Astrocyte of the cerebellum (primary cell): ENCODE data around the gene NENF.
A peak's percentile ranks its signal among the peaks of the same experiment; 100 is the strongest.
"Not testable (repeated sequence)": the region's sequence is repeated elsewhere in the genome, so short reads cannot be mapped to it uniquely, and the experiment has no call there.

Source experiments
- DNase-seq: peaks from one replicate; pipeline ENCODE4 v3.0.0-alpha.2; 2011; ENCODE audit warnings: low read depth
- H3K4me3 ChIP-seq: 2 replicates; pipeline ENCODE4 v1.5.1; 2011; ENCODE audit warnings: mild to moderate bottlenecking, low read depth, low read length, moderate library complexity
- CTCF ChIP-seq: IDR thresholded peaks from 2 replicates; pipeline ENCODE4 v1.5.1; 2012; ENCODE audit warnings: low read length, low read depth, moderate library complexity, mild to moderate bottlenecking; ENCODE audit errors: missing control alignments
- in situ Hi-C: cut with HindIII; loops from 2 replicates; pipeline ENCODE4 v1.10.0; 2017; ENCODE audit warnings: low sequenced_read_pairs

Gene NENF

GRCh38 chr1:212471891-212472675, 39.4 kb downstream of the NENF start:
- no peak overlapping the region for H3K4me3 ChIP-seq
- no peak for DNase-seq
- TF ChIP-seq CTCF = no peak
- in situ Hi-C loops = no loop called here

GRCh38 chr1:212473729-212474128, 41.0 kb downstream of the NENF start:
- DNase-seq = no peak
- TF ChIP-seq CTCF = no peak
- in situ Hi-C loops = no loop called here
- no peak overlapping the region for H3K4me3 ChIP-seq

- in situ Hi-C loops = no loop called here
Measured at GRCh38 chr1:212475151-212475550, 42.4 kb downstream of the NENF start.

GRCh38 chr1:212475831-212476230, 43.1 kb downstream of the NENF start:
- in situ Hi-C loops, H3K4me3 ChIP-seq, DNase-seq: not testable (repeated sequence)

More at GRCh38 chr1:212475151-212475550, 42.4 kb downstream of the NENF start:
- no peak overlapping the region for H3K4me3 ChIP-seq
- no peak for TF ChIP-seq CTCF
- DNase-seq = no peak

- no peak overlapping the region for H3K4me3 ChIP-seq
- in situ Hi-C loops = no loop called here
- TF ChIP-seq CTCF = peak; percentile 97
- DNase-seq = peak; percentile 81
Measured at GRCh38 chr1:212477014-212477679, 44.4 kb downstream of the NENF start.

- in situ Hi-C loops = no loop called here
- H3K4me3 ChIP-seq = no peak overlapping the region
- TF ChIP-seq CTCF = no peak
- no peak for DNase-seq
Measured at GRCh38 chr1:212477680-212478466, 45.2 kb downstream of the NENF start.
